D721Med (cell line): ENCODE results near the gene FOXJ2.
"Not testable (repeated sequence)": the region's sequence is repeated elsewhere in the genome, so short reads cannot be mapped to it uniquely, and the experiment has no call there.

Experiments used
- DNase-seq: peaks from one replicate; pipeline ENCODE4 v3.0.0; 2011; ENCODE audit warnings: low spot score; ENCODE audit not compliant: insufficient read length
- FAIRE-seq: peaks from 2 replicates; lab custom pipeline; 2011; peaks lifted over from hg19 to GRCh38; lab: Jason Lieb, UNC
- TF ChIP-seq, protein P1 (sequence below): IDR thresholded peaks from 2 replicates; pipeline ENCODE4 v1.5.1; 2012; ENCODE audit warnings: mild to moderate bottlenecking, control low read depth; ENCODE audit not compliant: insufficient read depth; ENCODE audit errors: missing control alignments

The FOXJ2 gene

DNA sequence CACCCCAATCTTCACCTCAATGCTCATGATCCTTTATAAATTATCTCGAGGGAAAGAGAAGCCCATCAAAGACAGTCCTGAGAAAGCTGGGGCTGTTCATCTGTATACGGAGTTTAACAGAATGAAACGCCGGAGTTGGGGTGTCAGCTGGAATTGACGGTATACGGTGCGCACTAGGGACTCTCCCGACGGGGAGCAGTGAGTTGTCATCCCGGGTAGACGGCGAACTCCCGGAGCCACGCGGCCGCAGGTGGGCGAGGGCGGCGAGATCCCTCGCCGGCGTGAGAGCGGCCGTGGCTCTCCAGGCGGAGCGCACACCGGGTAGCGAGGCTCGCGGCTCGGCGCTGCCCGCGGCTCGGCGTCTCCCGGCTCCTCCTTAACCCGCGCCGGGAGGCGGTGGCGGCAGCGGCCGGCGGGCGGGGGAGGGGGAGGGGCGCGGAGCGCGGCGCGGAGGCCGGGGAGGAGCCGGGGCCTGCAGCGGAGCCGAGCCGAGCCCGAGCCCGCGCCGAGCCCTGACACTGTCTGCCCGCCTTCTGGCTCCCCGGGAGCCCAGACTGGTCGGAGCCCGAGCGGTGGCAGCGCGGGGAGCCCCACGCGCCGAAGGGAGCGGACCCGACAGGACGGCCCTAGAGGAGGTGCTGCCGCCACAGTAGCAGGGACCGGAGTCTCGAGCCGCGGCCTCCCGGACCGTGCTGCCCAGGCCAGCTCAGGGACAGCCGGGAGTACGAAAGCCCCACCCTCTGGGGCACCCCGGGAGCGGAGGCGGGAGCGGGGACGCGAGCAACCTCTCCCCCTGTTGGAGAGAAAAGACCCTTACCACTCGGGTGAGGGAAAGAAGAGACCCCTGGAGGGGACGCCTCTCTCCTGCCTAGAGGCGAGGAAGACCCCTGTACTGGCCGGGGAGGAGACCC lies at the start of gene FOXJ2:
Gene FOXJ2, plus strand, starts transcription at position 475 of the 911 bp plus-strand sequence. CDS start 7,117 bp downstream, outside the sequence.
- FAIRE-seq = no peak
- TF ChIP-seq, protein P1, sequence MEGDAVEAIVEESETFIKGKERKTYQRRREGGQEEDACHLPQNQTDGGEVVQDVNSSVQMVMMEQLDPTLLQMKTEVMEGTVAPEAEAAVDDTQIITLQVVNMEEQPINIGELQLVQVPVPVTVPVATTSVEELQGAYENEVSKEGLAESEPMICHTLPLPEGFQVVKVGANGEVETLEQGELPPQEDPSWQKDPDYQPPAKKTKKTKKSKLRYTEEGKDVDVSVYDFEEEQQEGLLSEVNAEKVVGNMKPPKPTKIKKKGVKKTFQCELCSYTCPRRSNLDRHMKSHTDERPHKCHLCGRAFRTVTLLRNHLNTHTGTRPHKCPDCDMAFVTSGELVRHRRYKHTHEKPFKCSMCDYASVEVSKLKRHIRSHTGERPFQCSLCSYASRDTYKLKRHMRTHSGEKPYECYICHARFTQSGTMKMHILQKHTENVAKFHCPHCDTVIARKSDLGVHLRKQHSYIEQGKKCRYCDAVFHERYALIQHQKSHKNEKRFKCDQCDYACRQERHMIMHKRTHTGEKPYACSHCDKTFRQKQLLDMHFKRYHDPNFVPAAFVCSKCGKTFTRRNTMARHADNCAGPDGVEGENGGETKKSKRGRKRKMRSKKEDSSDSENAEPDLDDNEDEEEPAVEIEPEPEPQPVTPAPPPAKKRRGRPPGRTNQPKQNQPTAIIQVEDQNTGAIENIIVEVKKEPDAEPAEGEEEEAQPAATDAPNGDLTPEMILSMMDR = no peak
- DNase-seq = peak; percentile 48

DNA sequence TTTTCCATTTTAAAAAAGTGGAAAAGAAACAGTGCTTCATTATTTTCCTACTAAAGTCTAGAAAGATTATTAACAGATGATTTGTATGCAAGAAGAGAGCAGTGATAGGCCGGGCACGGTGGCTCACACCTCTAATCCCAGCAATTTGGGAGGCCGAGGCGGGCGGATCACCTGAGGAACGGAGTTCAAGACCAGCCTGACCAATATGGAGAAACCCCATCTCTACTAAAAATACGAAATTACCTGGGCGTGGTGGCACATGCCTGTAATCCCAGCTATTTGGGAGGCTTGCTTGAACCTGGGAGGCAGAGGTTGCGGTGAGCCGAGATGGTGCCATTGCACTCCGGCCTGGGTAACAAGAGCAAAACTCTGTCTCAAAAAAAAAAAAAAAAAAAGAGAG lies 49.5 kb upstream of the FOXJ2 start:
- not testable (repeated sequence) for DNase-seq, FAIRE-seq

DNA sequence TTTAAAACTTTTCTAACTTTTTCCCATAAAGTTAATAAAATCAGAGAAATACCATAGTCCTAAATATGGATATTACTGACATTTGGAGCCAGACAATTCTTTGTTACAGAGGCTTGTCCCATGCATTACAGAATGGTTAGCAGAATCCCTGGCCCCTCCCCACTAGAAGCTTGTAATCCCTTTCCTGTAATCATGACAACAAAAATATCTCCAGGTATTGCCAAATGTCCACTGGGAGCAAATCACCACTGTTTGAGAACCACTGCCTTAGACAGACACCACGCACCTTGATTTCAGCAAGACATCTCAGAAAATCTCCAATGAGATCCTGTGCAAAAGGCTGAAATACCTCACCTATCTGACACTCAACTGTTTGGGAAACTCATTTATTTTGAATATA lies 49.1 kb upstream of the FOXJ2 start:
- not testable (repeated sequence) for DNase-seq, FAIRE-seq

DNA sequence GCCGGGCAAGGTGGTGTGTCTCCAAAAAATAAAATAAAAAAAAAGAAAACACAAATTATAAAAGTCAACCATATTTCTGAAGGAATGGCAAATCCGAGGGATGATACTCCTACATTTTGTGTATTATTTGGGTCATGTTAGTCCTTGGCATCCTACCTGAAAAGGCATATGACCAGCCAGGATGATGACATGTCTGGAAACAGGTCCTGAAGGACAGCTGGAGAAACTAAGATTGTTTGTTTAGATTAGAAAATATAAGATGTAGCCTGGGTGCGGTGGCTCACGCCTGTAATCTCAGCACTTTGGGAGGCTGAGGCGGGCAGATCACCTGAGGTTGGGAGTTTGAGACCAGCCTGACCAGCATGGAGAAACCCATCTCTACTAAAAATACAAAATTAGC lies 47.6 kb upstream of the FOXJ2 start:
- DNase-seq (no peak), FAIRE-seq (no peak)
- TF ChIP-seq, protein P1 = no peak

DNA sequence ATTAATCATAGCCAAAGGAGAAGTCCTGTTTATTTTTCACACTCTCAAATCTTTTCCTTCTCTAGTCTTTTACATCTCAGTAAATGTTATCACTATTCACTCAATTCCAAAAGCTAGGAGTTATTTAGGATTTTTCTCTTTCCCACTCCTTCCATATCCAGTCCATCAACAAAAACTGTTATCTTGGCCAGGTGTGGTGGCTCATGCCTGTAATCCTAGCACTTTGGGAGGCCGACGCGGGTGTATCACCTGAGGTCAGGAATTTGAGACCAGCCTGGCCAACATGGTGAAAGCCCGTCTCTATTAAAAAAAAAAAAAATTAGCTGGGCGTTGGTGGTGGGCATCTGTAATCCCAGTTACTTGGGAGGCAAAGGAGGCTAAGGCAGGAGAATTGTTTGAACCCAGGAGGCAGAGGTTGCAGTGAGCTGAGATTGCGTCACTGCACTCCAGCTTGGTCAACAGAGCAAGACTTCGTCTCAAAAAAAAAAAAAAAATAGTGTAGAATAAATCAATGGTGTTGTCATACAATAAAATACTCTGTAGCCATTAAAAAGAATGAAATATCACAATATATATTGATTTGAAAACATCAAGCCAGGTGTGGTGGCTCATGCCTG lies 46.6 kb upstream of the FOXJ2 start:
- TF ChIP-seq, protein P1 = no peak
- FAIRE-seq (no peak), DNase-seq (no peak)

DNA sequence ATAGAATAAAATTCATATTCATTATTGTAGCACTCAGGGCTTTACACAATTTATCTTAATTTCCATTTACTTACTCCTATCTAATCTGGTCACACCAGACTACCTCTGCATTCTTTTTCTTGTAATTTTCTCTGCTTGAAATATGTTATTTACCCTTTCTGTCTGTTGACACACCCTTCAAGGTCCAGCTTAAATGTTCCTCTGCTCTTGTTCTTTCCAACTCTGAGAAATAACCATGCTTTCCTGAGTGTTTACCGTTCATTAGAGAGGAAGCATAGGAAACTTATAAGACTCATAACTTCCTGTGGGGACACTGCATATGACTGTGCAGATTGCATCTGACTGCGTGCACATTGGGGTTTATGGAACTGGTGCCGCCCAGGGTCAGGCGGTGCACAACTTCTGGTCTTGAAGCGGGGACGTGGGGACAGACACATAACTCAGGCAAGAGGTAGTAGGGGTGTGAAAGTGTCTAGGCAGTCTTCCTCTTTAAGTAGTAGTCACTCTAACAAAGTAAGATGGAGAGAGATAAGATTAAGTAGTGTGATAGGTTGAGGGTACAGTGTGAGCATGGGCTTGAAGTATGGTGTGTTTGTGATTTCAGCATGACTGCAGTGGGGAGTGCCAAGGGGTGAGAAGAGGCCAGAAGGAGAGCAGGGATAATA lies 42.6 kb upstream of the FOXJ2 start:
- DNase-seq (no peak), FAIRE-seq (no peak)
- TF ChIP-seq, protein P1 = no peak

DNA sequence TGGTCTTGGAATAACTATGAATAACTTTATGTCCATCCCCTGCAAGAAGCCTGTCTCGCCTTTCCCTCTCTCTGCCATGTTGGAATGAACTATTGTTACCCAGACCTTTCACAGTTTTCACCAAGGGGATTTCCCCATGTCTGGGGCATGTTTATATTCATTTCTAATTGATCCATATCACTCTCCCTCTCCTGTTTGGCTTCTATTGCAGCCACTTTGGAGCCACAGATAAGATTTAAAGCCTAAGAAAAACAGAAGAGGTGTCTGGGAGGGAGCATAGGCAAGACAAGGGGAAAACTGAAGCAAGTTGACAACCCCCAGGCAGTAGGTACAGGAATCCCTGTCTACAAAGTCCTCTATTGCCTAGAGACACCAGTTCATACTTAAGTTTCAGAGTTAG lies 41.0 kb upstream of the FOXJ2 start:
- no peak for DNase-seq
- TF ChIP-seq, protein P1 = no peak
- FAIRE-seq = no peak

DNA sequence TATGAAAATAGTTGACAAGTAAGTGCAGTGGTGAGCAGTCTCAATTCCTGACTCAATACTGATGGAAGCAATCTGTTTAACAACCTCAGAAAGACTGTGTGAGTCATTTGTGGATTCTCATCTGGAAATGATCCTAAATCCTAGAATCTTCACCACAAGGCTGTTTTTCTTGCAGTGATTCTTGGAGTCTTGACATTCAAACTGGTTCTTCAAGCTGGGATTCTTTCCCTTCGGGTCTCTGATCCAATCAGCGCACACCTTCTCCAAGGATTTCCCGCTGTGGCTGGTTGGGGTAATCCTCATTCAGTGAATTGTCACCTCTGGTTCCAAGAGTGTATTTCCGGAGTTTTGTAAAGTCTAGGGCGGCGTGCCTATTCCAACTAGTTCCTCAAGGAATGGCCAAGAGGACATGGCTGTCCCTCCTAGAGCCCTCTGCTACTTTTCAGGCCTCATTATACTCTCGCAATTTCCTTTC lies 37.7 kb upstream of the FOXJ2 start:
- DNase-seq = no peak
- TF ChIP-seq, protein P1 = no peak
- no peak for FAIRE-seq
